Uterus (tissue), 4 donors: Measurements from ENCODE around the gene LY6G6F. TPM values are rescaled to one million over a fixed set of nuclear protein-coding genes. Genes with fewer than 3 reads are reported as not detected.

Experiments
- DNase-seq, 2 donors: peaks; one replicate each; pipeline ENCODE4 v3.0.0-alpha.2; 2019 to 2020
- H3K27ac ChIP-seq, 2 donors: fragments of 200-600 bp; sonication (generic); 1 replicate in 1 of 2; 2 replicates in 1 of 2; pipeline ENCODE4 v1.5.1; 2016 to 2018
- H3K27me3 ChIP-seq, 2 donors: fragments of 200-600 bp; sonication (generic); one replicate each; pipeline ENCODE4 v1.5.1; 2018 to 2019; ENCODE audit warnings: control low read depth in 1 of 2
- H3K36me3 ChIP-seq, 2 donors: fragments of 200-600 bp; sonication (generic); one replicate each; pipeline ENCODE4 v1.5.1; 2019; ENCODE audit warnings: control low read depth in 1 of 2
- H3K4me1 ChIP-seq, 2 donors: fragments of 200-600 bp; sonication (generic); one replicate each; pipeline ENCODE4 v1.5.1; 2018 to 2019; ENCODE audit warnings: control low read depth in 1 of 2
- H3K4me3 ChIP-seq, 2 donors: fragments of 200-600 bp; sonication (generic); 1 replicate in 1 of 2; 2 replicates in 1 of 2; pipeline ENCODE4 v1.5.1; 2018 to 2019; ENCODE audit warnings: mild to moderate bottlenecking in 1 of 2
- H3K9me3 ChIP-seq, 2 donors: fragments of 200-600 bp; sonication (generic); one replicate each; pipeline ENCODE4 v1.5.1; 2019; ENCODE audit warnings: control low read depth in 1 of 2
- POLR2A ChIP-seq, 2 donors: fragments of 450-650 bp; IDR thresholded peaks; one replicate each; pipeline ENCODE4 v1.6.1; 2016; ENCODE audit warnings: antibody characterized with exemption in 2 of 2, mild to moderate bottlenecking in 1 of 2, moderate library complexity in 1 of 2
- intact Hi-C: fragments of 100-400 bp; cut with DNase I; formaldehyde crosslinking; loops from one replicate; pipeline ENCODE4 v1.15.1; 2023; ENCODE audit warnings: low total_unique reads
- total RNA-seq, 4 donors: library from RNA; depleted of rRNA in 3 of 4; stranded (reverse); fragments of >200 nt in 3 of 4; gene quantifications; one replicate each; pipeline versions ENCODE4 v1.1.0 to v1.2.4, GENCODE V29; 2014 to 2023
- TF ChIP-seq, protein P1 (sequence below), 4 experiments: fragments of 200-600 bp in 2 of 4; fragments of 450-650 bp in 2 of 4; sonication (generic) in 2 of 4; IDR thresholded peaks; one replicate each; pipeline ENCODE4 v1.5.1; 2016 to 2019; ENCODE audit warnings: antibody characterized with exemption in 4 of 4, mild to moderate bottlenecking in 2 of 4, moderate library complexity in 1 of 4
- donor health status: DM: yes; HTN: yes; CAD: no.

Gene LY6G6F
- total RNA-seq, 4 donors from 2014 or later = not detected

DNA sequence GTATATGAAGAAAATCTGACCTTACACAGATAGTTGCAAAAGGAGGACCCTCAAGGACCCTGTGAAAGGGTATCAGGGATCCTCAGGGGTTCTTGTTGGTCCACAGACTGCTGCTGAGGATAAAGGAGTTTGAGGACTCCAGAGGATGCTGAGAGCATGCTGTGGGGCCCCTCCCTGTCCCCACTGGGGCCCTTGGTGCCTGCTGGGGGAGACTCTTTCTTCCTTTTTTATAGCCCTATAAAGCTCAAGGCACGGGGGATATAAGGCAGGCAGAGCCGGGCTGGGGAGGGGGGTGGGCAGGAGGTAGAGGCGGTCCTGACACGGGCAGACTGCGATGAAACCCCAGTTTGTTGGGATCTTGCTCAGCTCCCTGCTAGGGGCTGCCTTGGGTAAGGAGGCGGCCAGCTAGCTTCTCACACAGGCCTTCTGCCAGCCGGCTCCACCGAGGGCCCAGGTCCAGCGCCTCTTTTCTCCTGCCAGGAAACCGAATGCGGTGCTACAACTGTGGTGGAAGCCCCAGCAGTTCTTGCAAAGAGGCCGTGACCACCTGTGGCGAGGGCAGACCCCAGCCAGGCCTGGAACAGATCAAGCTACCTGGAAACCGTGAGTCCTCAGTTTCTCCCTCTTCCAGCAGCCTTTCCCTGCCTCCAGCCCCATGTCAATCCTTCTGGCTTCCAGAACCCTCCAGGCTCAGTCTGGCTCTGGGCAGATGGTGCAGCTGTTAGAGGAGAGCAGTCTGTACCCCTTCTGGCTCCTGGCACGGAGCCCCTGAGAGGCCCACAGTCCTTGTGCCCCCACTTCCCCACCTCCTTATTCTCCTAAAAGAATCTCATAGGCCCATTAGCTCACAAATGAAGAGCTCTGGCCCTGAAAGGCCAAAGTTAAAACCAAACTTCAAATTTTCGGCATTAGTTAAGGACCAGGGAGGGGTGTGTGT is 8.6 kb downstream of the LY6G6F start, which contains the start of gene LY6G6D:
LY6G6D (plus strand) TSS at position 327 of the 937 bp plus-strand sequence; CDS start at position 335, 8 bp downstream.
- Histone ChIP-seq H3K9me3 (no peaks in the 10 kb centered on the region), H3K4me1 (no peaks in the 10 kb centered on the region), H3K27me3 (no peaks in the 10 kb centered on the region), H3K36me3 (no peaks in the 10 kb centered on the region), H3K27ac (no peak within 1 kb of the TSS), H3K4me3 (no peak within 1 kb of the TSS)
- intact Hi-C loops = no loop called here
- no peak for DNase-seq
- no peak for TF ChIP-seq POLR2A (IDR thresholded peaks at IDR 0.05)
- TF ChIP-seq, protein P1, sequence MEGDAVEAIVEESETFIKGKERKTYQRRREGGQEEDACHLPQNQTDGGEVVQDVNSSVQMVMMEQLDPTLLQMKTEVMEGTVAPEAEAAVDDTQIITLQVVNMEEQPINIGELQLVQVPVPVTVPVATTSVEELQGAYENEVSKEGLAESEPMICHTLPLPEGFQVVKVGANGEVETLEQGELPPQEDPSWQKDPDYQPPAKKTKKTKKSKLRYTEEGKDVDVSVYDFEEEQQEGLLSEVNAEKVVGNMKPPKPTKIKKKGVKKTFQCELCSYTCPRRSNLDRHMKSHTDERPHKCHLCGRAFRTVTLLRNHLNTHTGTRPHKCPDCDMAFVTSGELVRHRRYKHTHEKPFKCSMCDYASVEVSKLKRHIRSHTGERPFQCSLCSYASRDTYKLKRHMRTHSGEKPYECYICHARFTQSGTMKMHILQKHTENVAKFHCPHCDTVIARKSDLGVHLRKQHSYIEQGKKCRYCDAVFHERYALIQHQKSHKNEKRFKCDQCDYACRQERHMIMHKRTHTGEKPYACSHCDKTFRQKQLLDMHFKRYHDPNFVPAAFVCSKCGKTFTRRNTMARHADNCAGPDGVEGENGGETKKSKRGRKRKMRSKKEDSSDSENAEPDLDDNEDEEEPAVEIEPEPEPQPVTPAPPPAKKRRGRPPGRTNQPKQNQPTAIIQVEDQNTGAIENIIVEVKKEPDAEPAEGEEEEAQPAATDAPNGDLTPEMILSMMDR (IDR thresholded peaks at IDR 0.05) = no peak

DNA sequence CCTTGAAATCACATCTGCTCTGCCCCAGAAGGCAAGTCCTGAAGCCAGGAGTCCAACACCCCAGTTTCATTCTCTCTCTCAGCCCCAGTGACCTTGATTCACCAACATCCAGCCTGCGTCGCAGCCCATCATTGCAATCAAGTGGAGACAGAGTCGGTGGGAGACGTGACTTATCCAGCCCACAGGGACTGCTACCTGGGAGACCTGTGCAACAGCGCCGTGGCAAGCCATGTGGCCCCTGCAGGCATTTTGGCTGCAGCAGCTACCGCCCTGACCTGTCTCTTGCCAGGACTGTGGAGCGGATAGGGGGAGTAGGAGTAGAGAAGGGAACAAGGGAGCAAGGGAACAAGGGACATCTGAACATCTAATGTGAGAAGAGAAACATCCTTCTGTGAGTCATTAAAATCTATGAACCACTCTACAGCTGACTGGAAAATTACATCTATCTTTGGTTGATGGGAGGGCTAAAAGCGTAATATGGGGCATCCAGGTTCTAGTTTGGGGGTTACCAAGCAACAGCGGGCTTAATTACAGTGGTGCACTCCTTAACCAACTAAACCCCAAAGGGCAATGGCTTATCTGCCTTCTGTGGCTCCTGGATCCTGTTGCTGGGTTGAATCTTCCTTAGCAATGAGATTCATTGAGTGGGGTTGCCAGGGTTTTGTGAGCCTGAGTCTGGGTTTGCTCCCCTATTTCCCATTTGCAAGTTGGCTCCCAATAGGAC is 11.0 kb downstream of the LY6G6F start:
- Histone ChIP-seq H3K36me3 (no peaks in the 10 kb centered on the region), H3K4me1 (no peaks in the 10 kb centered on the region), H3K4me3 (no peak overlapping the region), H3K27ac (no peak overlapping the region), H3K27me3 (no peaks in the 10 kb centered on the region), H3K9me3 (no peaks in the 10 kb centered on the region)
- intact Hi-C loops = no loop called here
- no peak for DNase-seq
- TF ChIP-seq, protein P1 (IDR thresholded peaks at IDR 0.05) = no peak
- TF ChIP-seq POLR2A (IDR thresholded peaks at IDR 0.05) = no peak

DNA sequence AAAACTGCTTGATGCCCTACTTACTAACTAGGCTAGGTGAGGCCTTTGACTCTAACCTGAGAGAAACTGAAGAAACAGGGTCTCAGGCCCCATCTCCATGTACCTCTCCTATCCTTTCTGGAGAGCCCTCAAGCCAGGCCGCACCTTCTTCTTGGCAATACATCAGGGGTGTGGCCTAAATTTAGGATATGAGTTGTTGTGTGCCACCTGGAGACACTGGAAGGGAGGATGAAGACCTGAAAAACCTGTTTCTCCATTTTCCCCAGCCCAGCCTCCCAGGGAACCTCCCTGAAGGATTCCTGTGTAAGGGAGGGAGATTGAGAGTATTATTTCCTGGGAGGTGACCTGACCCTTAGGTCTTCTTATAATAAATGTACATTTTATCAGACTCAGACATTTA is 11.6 kb downstream of the LY6G6F start:
- H3K27me3 ChIP-seq = no peaks in the 10 kb centered on the region
- no peaks in the 10 kb centered on the region for H3K9me3 ChIP-seq
- intact Hi-C loops = no loop called here
- no peaks in the 10 kb centered on the region for H3K4me1 ChIP-seq
- no peak overlapping the region for H3K4me3 ChIP-seq
- DNase-seq = no peak
- TF ChIP-seq, protein P1 (IDR thresholded peaks at IDR 0.05) = no peak
- no peak for TF ChIP-seq POLR2A (IDR thresholded peaks at IDR 0.05)
- H3K27ac ChIP-seq = no peak overlapping the region
- H3K36me3 ChIP-seq = no peaks in the 10 kb centered on the region

DNA sequence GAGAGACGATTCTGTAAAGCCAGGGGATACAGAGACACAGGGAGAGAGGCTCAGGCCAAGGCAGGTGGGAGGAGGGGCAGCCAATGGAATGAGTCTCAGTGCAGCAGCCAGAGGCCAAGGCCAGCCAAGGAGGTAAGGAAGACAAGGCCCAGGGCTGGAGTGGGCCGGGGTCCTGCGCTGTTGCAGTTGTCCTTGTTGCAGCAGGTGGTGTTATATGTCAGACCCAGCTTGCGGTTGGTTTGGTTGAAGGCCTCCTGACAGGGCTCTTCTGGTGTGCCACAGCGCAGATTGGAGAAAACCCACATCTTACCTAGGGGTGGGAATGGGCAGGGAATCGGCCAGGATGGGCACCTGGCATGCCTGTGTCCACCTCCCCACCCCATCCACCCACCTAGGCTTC is 12.3 kb downstream of the LY6G6F start:
- intact Hi-C loops = no loop called here
- H3K9me3 ChIP-seq = no peaks in the 10 kb centered on the region
- no peak for DNase-seq
- no peak overlapping the region for H3K27ac ChIP-seq
- TF ChIP-seq, protein P1 (IDR thresholded peaks at IDR 0.05) = no peak
- no peak overlapping the region for H3K4me3 ChIP-seq
- no peaks in the 10 kb centered on the region for H3K36me3 ChIP-seq
- H3K4me1 ChIP-seq = no peaks in the 10 kb centered on the region
- H3K27me3 ChIP-seq = no peaks in the 10 kb centered on the region
